ENCODE results near the gene METTL18. TPM values are rescaled to one million over a fixed set of nuclear protein-coding genes. Genes with fewer than 3 reads are reported as not detected.

METTL18 gene
- total and polyA plus RNA-seq, 2 of the 13 experiments (the other 11 are each of a cell fraction or from before 2014, with no cell fraction given), result 2.7 to 6.7 TPM

DNA sequence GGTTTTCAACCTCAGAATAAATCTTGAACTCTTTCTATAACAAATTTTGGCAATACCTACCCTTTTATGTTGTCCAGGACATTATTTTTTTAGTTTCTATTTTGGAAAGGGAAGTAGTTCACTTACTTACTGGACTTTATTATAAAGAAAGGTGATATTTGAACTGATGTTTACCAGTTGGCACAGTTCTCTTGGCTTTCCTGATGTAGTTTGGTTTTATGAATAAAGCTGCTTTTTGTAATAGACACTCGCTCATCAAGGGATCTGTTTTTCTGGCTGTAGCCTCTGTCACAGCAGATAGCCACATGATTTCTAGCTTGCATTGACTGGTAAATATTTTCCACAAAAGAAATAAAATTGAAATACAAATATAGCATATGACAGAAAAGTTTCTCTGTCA lies 40.9 kb upstream of the METTL18 start:
- CTCF ChIA-PET (ENCODE audit: low intra/inter-chr PET ratio, low total read pairs), result no interaction called here
- no peak for ATAC-seq
- H4K20me1 ChIP-seq (ENCODE audit: insufficient read depth, low read length), result no peaks in the 10 kb centered on the region

More for the DNA sequence above, 40.9 kb upstream of the METTL18 start:
- Histone ChIP-seq H3K27ac (ENCODE audit: extremely low read length, insufficient read depth, low read length) (no peak overlapping the region), H3K4me2 (ENCODE audit: low read depth, low read length) (no peak overlapping the region), H2AFZ (ENCODE audit: low read length) (no peak overlapping the region), H3K4me3 (replicated peaks in 1 of 3; ENCODE audit: insufficient read depth in 1 of 3, low read depth in 2 of 3, low read length in 3 of 3) (no peak overlapping the region), H3K79me2 (ENCODE audit: insufficient read depth, low read length) (no peaks in the 10 kb centered on the region), H3K27me3 (ENCODE audit: control insufficient read depth in 1 of 2, insufficient read depth in 2 of 2, low read length in 2 of 2) (no peaks in the 10 kb centered on the region), H3K36me3 (replicated peaks in 1 of 2; ENCODE audit: control insufficient read depth in 1 of 2, insufficient read depth in 2 of 2, low read length in 2 of 2) (peaks cover 1 to 27% of the 10 kb centered on the region in 2 experiments; a peak in 4 of 5 replicates), H3K9ac (ENCODE audit: insufficient read depth, low read depth, low read length) (no peak overlapping the region), H3K9me3 (ENCODE audit: low read length) (no peaks in the 10 kb centered on the region), H3K4me1 (ENCODE audit: insufficient read depth, low read length) (no peaks in the 10 kb centered on the region)
- 100% methylated on average over 1 of the region's 1 CpG for WGBS (ENCODE audit: low lambda C conversion rate)
- in situ Hi-C loops (cut with HindIII; ENCODE audit: extremely low pct_ligation_motif_present, low pct_unique_long_range_greater_than_20kb) (no loop called here), intact Hi-C loops (cut with micrococcal nuclease; ENCODE audit: unreplicated experiment) (no loop called here)
- TF ChIP-seq ZNF777 (CRISPR knock-in tag; IDR thresholded peaks at IDR 0.05), result no peak
- TF ChIP-seq ZNF619 (CRISPR knock-in tag; IDR thresholded peaks at IDR 0.05), result no peak
- TF ChIP-seq IKZF4 (CRISPR knock-in tag; IDR thresholded peaks at IDR 0.05; ENCODE audit: borderline replicate concordance, low read depth, not compliant biosample characterization), result no peak
- no peak for TF ChIP-seq ELF3 (CRISPR knock-in tag; IDR thresholded peaks at IDR 0.05)
- TF ChIP-seq GMEB2 (CRISPR knock-in tag; IDR thresholded peaks at IDR 0.05; ENCODE audit: low read depth), result no peak
- no peak for TF ChIP-seq TAF15 (IDR thresholded peaks at IDR 0.05; ENCODE audit: low read depth, low read length, poor library complexity, severe bottlenecking)
- TF ChIP-seq ZNF414 (CRISPR knock-in tag; IDR thresholded peaks at IDR 0.05), result no peak
- POLR2A ChIA-PET, result interaction anchor here (0.7 kb wide), 1 partner anchor 58 kb away, joined by 4 read pairs; the partner anchor contains the start of gene SCYL3
- FAIRE-seq, result no peak
- DNase-seq (ENCODE audit: low spot score), result no peak
- no TSS peak for BruUV-seq (replicated peaks)
